Measurements from ENCODE around the gene USP3.
"Not testable (repeated sequence)": the region's sequence is repeated elsewhere in the genome, so short reads cannot be mapped to it uniquely, and the experiment has no call there.

USP3 gene

DNA sequence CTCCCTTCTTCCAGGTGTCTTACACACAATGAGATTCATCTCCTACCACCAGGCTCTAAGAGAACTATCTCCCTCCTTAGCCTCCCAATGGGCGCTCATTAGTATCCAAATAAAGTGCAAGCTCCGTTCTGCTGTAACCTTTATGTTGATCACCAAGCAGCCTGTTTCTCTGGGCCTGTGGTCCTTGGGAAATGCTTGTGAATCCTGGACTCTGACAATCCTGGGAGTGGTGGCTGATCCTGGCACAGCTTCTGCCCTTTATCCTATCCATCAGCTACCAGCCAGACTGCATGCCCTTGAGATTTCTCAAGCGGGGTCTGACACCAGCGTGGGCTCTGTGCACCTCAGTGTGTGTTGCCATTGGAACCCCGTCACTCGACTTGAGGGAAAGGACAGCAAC lies 26.1 kb upstream of the USP3 start:
- no peak for DNase-seq

DNA sequence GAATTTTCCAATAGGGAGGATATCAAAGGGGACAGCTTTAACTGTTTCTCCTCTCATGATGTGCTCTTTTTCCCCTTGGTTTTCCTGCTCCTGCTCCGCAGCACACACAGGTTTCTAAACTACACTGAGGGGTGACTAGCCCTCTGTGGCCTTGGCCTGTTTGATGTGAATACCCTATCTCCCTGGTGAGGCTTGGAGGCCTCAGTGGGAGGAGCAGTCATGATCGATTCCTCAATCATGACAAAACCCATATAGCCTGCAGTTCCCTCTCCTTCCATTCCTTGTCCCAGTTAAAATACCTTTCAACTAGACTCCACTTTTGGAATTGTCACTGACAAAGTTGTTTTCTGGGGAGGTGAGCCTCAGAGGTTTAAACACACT lies 24.0 kb upstream of the USP3 start:
- DNase-seq, result no peak

DNA sequence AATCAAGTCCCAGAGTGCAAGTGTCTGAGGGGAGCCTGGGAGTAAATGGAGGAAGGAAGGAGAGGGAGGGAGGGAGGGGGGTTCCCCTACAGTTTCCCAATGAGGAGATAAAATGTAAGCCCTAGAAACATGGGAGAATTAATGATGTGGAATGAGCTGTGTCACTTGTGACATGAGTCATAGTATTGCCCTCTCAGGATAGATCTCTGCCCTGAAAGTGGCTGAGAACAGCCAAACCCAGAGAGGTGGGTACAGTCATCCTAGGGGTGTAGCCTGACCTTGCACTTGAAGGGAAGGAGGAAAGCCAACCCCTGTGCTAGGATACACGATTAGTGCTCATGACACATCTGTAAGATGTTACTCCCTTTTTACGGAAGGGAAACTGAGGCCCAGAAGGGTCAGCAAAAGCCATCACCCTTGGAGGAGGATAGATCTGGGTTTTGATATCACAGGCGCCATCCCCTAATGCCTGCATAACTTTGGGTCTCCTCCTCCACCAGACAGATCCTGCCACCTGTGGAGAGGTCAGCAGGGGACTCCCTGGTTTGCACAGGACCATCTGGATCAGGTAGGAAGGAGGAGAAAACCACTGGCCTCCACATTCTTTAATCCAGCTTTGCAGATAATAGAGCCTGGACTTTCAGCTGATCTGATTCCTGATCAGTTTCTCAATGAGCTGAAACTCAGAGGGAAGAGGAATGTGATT lies 23.1 kb upstream of the USP3 start:
- no peak for DNase-seq

DNA sequence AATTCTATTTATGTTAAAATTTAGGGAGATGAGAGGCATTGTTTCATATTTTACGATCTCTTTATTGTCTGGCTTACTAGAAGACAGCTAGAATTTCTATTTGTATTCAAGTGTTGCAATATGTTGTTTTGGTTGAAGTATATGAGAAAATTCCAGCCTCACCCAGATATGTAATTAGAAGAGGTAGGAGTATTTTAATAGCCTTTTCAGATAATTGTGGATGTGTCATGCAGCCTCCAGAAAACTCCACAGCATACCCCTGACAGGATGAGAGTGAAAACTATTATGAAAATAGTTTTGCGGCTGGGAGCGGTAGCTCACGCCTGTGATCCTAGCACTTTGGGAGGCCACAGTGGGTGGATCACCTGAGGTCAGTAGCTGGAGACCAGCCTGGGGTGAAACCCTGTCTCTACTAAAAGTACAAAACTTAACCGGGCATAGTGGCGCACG lies 21.5 kb upstream of the USP3 start:
- DNase-seq, result no peak

DNA sequence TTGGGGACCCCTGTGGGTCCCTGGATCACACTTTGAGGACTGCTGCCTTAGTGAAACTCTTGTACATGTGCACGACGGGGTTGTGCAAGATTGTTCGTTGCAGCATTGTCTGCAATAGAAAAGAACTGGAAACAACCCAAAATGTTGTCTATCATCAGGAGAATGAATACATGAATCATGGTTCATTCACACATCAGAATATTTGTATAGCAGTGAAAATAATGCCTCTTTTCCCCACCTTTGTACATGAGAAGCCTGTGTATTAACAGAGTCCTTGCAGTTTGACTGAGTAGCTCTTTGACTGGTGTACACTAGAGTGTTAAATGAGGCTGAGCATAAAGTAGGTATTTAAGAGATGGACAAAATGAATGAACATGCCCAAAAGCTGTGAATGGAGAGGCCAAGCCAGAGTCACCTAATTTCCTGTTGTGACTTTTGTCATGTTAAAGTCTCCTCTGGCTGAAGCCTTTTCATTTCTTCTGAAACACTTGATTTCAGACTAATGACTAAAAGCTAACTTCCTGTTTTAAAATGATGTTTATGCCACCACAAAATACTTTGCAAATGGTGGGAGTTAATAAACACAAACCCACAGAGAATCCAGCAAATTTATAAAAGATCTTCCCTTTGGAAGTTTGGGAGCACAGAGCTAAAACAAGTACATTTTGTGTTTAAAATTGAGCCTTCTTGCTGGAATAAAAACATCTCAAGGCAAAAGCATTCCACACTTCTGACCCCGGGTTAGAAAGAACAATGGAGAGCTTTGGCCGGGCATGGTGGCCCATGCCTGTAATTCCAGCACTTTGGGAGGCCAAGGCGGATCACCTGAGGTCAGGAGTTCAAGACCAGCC lies 20.6 kb upstream of the USP3 start:
- no peak for DNase-seq

DNA sequence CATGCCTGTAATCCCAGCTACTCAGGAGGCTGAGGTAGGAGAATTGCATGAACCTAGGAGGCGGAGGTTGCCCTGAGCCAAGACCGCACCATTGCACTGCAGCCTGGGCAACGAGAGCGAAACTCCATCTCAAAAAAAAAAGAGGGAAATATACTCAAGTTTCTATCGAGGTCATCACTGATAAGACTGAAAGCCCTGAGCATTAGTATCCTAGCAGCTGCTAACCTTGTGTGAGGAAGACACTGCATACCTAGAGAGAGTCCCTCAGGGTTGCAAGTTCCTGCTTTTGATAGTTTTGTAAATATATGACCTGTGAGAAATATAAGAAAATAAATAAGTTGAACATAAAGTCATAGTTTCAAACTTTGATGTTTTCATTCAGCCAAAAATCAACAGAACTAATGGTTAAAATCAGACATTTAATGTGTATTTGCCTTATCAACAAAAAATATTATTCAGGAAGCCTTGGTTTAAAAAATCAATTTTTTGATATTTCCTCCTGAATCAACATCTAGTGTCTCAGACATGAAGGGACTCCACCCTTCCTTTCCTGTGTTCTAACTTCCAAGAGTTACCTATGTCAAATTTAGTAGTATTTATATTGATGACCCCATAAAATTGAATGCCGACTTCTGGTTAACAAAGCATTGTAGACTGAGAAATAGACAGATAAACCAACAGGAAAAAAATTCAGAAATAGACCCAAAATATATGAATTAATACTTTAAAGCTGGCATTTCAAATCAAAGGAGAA lies 19.8 kb upstream of the USP3 start:
- DNase-seq, result no peak

DNA sequence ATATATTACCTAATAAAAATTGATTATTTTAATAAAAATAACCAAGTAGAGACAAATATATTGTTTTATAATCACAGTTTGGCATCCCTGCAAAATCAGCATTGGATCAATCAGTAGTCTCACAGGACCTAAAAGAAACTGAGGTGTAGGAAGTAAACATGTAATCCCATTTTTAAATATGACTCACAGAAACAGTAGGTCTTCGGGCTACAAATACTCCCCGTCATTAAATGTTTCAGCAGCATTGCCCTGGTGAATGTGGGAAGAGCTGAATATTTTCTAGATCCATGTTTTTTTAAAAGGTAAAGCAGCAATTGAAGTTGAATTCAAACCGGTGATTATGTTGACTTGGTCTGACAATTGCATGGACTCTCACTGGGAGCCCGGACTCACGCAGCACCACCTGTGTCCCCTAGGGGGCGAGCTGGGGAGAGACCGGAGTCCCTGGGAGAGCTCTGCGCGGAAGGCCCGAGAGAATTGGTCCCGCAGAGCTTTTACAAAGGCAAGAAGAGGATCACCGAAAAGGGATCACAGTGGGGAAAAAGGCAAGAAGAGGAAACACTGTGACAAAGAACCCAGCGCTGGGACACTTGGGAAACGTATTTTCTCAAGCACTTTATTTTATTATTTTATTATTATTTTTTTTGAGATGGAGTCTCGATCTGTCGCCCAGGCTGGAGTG lies 17.2 kb upstream of the USP3 start:
- DNase-seq, result peak; percentile 84

DNA sequence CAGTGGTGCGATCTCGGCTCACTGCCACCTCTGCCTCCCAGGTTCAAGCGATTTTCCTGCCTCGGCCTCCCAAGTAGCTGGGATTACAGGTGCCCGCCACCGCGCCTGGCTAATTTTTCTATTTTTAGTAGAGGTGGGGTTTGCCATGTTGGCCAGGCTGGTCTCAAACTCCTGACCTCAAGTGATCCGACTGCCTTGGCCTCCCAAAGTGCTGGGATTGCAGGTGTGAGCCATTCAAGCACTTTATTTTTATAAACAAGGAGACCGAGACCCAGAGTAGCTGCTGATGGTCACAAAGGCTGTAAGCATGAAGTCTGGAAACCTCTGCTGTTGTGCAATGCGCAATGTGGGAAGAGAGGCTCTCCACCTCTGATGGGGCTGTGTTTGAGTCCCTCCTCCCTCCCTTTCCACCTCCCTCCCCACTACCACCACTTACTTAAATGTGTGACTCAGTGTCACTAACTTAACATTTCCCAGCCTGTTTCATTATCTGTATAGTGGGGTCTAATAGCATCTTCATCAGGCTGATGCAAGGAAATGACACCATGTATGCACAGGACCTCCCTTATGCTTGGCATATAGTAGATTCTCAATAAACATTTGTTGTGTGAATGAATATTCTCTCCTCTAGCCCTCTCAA lies 16.5 kb upstream of the USP3 start:
- not testable (repeated sequence) for DNase-seq

DNA sequence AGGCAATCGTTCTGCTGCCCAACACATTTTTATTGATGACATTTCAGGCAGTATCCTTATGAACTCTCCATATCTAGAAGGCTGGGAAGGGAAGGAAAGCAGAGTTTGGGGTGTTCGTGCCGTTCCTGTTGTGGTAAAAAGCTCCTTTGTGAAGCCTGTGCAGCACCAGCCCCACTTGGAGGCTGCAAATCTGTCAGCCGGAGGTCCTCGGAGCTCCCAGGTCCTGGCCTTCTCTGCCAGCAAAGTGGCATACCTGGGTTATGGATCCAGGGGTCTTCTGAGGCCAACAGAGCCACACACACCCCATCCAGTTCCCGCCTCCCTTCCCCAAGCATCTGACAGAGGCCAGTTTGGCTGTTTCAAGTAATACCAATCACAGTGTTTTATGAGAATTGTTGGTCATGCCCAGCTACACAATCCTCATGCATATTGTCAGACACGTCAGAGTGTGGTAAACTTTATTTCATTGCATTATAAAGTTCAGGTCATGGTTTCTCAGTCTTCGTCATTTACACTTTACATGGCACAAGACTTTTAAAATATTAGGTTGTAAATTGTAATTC lies 15.9 kb upstream of the USP3 start:
- DNase-seq, result no peak

DNA sequence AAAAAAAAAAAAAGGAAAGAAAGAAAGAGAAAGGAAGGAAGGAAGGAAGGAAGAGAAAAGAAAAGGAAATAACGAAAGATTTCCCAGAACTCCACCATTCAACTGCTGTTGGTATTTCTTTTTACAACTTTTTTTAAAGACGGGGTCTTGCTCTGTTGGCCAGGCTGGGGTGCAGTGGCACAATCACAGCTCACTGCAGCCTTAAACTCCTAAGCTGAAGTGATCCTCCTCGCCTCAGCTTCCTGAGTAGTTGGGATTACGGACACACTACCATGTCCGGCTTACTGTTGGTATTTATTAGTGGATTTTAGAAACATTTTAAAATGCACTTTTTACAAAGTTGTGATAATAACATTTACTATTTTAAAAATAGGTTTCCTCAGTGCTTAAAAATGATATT lies 15.0 kb upstream of the USP3 start:
- DNase-seq, result no peak

DNA sequence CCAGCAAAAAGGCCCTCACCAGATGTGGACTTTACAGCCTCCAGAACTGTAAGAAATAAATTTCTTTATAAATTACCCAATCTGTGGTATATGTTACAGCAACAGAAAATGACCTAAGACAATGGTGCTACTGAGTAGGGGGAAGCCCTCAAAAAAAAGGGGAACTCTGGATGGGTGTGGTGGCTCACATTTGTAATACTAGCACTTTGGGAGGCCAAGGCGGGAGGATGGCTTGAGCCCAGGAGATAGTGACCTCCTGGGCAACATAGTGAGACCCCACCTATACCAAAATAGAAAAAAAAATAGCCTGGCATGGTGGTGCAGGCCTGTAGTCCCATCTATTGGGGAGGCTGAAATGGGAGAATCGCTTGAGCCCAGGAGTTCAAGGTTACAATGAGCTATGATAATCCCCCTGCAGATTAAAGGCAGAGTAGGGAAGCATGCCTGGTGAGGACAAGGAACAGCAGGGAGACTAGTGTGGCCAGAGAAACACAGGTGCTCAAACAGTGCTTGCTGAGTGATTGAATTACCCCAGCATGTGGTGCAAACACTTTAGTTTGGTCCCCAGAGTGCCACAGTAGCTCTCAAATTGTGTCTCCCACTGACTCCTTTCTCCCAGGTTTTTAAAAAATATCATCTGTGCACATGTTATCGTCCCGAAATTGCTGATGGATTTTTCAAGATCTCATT lies 13.9 kb upstream of the USP3 start:
- DNase-seq, result no peak

DNA sequence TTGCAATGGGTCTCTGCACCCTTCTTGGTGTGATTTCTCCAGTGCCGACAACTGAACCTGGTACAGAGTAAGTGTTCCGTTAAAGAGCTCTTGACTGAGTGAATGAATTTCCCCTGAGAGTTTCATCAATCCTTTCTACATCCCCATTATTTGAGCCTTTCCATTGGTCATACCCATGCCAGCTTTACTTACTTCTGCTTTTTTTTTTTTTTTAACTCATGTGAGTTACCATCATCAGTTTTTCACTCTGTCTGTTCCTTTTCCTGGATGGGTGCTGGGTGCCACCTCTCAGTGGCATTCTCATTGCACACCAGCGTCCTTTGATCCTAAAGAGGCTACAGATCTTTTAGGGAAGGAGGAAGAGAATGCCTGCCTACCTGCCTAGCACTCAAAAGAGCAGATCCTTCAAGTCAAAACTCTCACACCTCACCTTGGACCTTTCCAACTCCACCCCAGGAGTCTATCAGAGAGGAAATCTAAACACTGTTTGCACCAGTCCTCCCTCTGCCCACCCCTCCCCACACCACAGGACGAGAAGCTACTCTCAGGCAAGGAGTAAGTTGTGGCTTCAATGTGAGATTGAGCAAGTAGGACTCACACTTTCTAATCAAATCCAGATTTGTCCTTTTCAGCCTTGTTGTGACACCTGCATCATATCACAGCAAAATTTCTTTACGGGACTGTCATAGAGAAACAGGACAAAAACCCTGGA lies 13.1 kb upstream of the USP3 start:
- DNase-seq, result no peak

DNA sequence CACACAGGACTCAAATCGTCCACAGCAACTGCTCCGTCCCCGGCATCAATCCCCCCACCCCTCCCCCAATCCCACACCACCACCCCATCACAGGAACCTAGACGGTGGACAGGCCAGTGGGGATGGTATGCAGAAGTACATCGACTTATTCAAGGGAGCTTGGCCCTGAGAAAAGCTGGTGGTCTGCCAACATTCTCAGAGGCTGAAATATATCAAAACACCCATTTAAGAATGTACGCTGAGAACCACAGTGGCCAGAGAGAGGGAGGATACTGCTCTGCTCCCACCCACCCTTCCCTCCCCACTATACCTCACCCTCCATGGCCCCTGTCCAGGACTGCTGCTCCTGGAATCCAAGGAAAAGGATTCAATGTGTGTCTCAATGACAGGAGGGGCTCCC lies 12.4 kb upstream of the USP3 start:
- no peak for DNase-seq

DNA sequence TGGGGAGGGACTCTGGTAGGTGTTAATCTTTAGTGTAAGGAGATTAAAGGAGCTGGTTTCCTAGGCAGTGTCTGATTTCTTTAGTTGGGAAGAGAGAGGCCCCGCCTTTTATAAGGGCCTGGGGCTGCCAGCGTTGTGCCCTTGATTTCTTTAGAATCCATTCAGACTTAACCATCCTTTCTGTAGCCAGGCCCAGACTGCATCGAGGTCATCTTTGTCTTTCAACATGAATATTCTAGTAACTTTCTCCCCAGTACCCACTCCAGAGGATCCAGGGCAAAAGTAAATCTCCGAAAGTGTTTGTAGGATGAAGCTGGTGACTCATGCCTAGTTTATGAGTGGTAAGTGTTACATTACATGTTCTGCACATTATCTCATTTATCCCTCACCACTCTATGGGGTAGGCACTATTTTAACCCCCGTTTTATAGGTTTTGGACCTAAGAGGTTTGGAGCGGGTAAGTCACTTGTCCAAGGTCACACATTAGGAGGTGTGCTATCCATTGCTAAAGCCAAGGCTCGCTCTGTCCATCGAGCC lies 11.8 kb upstream of the USP3 start:
- no peak for DNase-seq

DNA sequence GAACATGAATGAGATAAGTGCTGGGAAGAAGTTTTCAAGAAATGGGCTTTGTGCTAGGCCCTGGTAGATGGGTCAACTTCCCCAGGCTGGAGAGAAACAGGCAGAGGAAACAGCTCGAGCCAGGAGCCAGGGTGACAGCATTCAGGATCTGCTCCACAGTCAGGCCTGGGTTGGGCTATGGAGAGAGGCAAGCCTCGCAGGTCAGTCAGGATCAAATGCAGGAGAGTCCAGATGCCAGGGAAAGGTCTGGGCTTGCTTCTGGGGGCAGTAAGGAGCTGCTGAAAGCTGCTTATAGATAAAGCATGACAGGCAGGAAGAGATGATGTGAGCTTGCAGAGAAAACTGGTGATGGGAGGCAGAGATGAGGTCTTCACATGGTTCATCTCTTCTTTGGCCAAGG lies 11.0 kb upstream of the USP3 start:
- no peak for DNase-seq

DNA sequence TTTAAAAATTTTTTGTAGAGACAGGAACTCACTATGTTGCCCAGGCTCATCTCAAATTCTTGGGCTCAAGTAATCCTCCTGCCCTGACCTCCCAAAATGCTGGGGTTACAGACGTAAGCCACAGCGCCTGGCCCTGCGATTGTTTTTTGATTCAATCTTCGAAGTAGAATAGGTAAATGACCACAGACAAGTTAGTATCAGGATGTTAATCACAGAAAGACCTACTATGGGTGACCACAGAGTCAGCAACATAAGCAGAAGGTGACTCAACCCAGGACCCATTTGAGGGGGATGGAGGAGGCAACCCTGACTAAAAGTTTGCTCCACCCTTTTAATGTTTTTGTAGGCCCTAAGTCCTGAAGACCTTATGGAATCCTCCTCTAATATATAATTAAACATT lies 10.0 kb upstream of the USP3 start:
- DNase-seq, result no peak

DNA sequence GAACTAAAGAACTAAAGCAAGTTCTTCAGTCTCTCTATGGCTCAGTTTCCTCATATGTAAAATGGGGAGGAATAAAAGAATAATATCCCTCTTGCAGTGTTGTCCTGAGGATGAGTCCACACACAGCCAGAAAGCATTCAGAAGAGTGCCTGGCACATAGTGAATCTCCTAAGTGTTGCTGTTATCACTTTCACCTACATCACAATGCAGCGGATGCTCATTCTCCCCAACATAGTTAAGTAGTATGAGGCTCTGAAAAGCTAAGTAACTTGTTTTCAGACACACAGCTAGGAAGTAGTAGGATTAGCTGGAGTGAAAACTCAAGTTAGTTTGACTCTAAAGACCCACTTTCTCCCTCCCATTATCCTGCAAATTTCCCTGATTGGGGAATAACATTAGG lies 9.1 kb upstream of the USP3 start:
- no peak for DNase-seq

DNA sequence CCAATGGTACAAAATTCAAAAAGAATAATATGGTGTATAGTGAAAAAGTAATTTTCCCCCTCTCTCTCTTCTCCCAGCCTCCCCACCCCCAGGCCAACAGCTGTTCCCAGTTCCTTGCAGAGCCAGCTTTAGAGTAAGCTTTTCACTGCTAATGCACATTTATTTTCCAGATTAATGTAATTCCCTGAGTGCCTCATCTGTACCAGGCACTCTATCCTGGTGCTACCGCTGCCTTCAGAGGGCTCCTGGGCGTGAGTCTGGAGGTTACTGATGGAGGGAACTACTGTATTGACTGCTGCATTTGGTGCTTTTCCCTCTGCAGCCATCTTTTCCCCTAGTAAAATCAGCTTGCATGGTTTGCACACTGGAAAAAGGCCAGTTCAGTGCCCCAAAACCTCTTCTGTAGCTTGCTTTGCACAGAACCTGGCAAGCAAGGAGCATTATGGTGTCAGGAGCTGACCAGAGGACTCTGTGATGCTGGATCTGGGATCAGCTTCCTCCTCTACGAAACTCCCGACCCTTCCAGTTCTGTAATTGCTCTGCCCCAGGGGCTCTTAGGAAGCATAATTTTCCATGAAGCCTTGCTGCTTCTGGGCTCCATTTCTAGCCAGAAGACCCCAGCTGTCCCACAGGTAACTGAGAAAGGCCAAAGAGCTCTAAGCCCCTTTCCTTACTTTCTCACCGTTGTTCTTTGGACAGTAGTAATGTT lies 8.5 kb upstream of the USP3 start:
- no peak for DNase-seq

DNA sequence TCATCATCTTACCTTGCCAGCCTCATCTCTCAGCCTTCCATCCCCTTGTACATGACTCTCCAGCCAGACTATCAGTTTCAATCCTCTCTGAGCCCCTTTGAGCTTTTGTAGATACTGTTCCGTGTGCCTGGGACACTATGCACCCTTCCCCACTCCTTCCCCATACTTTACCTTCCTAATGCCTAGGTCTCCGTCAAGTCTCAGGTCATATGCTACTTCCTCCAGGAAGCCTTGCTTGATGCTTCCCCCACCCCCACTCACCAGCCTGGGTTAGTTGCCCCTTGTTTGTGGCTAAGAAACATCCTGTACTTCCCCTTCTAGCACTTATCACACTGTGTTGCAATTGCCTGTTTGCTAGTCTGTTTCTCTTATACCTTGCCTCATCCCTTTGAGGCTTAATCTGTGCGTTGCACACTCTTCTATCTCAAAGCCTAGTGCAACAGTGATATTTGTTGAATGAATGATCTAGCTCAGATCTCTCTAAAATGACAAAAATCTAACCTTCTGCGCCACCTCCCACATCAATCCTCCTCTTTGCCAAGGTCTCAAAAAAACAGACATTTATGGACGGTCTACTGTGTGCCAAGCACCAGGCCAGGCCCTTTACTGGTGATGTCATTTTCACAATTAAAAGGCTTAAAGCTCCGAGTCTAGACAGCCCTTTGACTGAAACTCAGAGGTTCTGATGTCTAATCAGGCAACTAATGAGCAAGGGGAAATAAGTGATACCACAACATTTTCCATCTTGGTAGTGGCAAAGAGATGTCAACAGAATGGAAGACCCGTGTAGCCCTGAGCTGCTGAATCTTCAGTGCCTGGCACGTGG lies 6.5 kb upstream of the USP3 start:
- DNase-seq, result peak; percentile 52

Data from hematopoietic multipotent progenitor cell treated with erythropoietin and hydrocortisone succinate and interleukin-3 and kit ligand, for 8 days (in vitro differentiated cells).